Heart left ventricle (tissue), 16 donors: ENCODE results near the gene OGDH. TPM values are rescaled to one million over a fixed set of nuclear protein-coding genes. Genes with fewer than 3 reads are reported as not detected.

Source experiments
- ATAC-seq, 4 donors: fragments of 200-7000 bp; cut with Tn5 transposase; one replicate each; pipeline ENCODE4 v1.9.1; 2020 to 2022; ENCODE audit warnings: moderate library complexity in 4 of 4, mild to moderate bottlenecking in 3 of 4, moderate number of reproducible peaks in 1 of 4
- DNase-seq, 5 donors: peaks; one replicate each; pipeline ENCODE4 v3.0.0-alpha.2; 2020
- H3K27ac ChIP-seq, 12 donors: fragments of 200-600 bp; sonication (generic) in 4 of 12; one replicate each; pipeline versions ENCODE4 v1.5.0 to v1.8.0; 2016 to 2022; ENCODE audit warnings: mild to moderate bottlenecking in 2 of 12
- H3K27me3 ChIP-seq, 9 donors: fragments of 200-600 bp; sonication (generic) in 2 of 9; one replicate each; pipeline versions ENCODE4 v1.5.1 to v1.8.0; 2016 to 2022; ENCODE audit warnings: mild to moderate bottlenecking in 3 of 9
- H3K36me3 ChIP-seq, 9 donors: fragments of 200-600 bp; sonication (generic) in 2 of 9; one replicate each; pipeline versions ENCODE4 v1.5.0 to v1.8.0; 2018 to 2022; ENCODE audit warnings: mild to moderate bottlenecking in 2 of 9
- H3K4me1 ChIP-seq, 12 donors: fragments of 200-600 bp; sonication (generic) in 4 of 12; one replicate each; pipeline versions ENCODE4 v1.5.0 to v1.8.0; 2016 to 2022; ENCODE audit warnings: mild to moderate bottlenecking in 3 of 12
- H3K4me3 ChIP-seq, 12 donors: fragments of 200-600 bp; sonication (generic) in 4 of 12; one replicate each; pipeline versions ENCODE4 v1.5.0 to v1.8.0; 2017 to 2022; ENCODE audit warnings: mild to moderate bottlenecking in 9 of 12, moderate library complexity in 4 of 12
- H3K9me3 ChIP-seq, 12 donors: fragments of 200-600 bp; sonication (generic) in 4 of 12; one replicate each; pipeline versions ENCODE4 v1.5.0 to v1.8.0; 2016 to 2022; ENCODE audit warnings: mild to moderate bottlenecking in 1 of 12
- POLR2A ChIP-seq, 2 donors: fragments of 450-650 bp; IDR thresholded peaks; one replicate each; pipeline ENCODE4 v1.6.1; 2017; ENCODE audit warnings: antibody characterized with exemption in 2 of 2, mild to moderate bottlenecking in 2 of 2, moderate library complexity in 2 of 2
- WGBS, 4 donors: extraction: QIAGEN DNeasy Blood & Tissue Kit in 2 of 4; methylation state at CpG; one replicate each; pipeline versions ENCODE4 v1.1.5 to v1.1.7; 2013 to 2018; 5-methylcytosine and 5-hydroxymethylcytosine counted together
- intact Hi-C, 10 donors: fragments of 100-400 bp; cut with DNase I; formaldehyde crosslinking; loops; one replicate each; pipeline versions ENCODE4 v1.11.1 to v1.14.2; 2022
- polyA plus RNA-seq, 2 donors: library from polyadenylated mRNA; stranded (reverse); fragments of 200-250 nt; gene quantifications; one replicate each; pipeline ENCODE4 v1.2.3, GENCODE V29; 2013
- total RNA-seq, 9 donors: library from RNA; depleted of rRNA in 2 of 9; stranded (reverse); fragments of >200 nt in 2 of 9; fragmentation: NEBNext Ultra II Directional in 3 of 9; extraction: Animal tissue kit (Norgen Biotek cat#: 25700) in 3 of 9; gene quantifications; one replicate each; pipeline versions ENCODE4 v1.1.0 to v1.2.4, GENCODE V29; 2016 to 2023
- TF ChIP-seq, protein P1 (sequence below), 12 donors: fragments of 200-600 bp; sonication (generic) in 4 of 12; IDR thresholded peaks; one replicate each; pipeline versions ENCODE4 v1.5.0 to v1.8.0; 2018 to 2022; ENCODE audit warnings: antibody characterized with exemption in 12 of 12, mild to moderate bottlenecking in 5 of 12
- donor health status: ischemic (EF 13 %, LVEDD 7.1; RV severe dilation, severe dysfunction).
- donor health status: healthy with polysubstance abuse.
- donor health status: DM: no; HTN: yes; CAD: no.
- donor health status: DM: no; HTN: no; CAD: no.
- donor health status: ischemic (EF 25% LVEDD 6.9; RV normal size, moderate dysfunction).
- donor health status: ischemic (EF 25% LVEDD 5.7; RV mildly dilated, moderate dysfunction).
- donor health status: healthy.
- donor health status: DM: yes; HTN: yes; CAD: no.
- donor health status: ischemic (EF 35%, LVEDD 5.7; RV mildly dilated, moderate dysfunction).
- donor health status: nonischemic (EF 11% LVEDD 7.7; RV severe dilation, severe dysfunction).
- donor health status: DM: yes; HTN: yes; CAD: no.
- donor health status: PGD.
- donor health status: ischemic (EF 29% LVEDD 5.4; RV normal size, mild dysfunction).
- donor health status: nonischemic (EF 23%, LVEDD 6.1; RV moderate dilation, normal function).

The OGDH gene
- total and polyA plus RNA-seq, 11 donors: 247 to 789 (median 633) TPM

DNA sequence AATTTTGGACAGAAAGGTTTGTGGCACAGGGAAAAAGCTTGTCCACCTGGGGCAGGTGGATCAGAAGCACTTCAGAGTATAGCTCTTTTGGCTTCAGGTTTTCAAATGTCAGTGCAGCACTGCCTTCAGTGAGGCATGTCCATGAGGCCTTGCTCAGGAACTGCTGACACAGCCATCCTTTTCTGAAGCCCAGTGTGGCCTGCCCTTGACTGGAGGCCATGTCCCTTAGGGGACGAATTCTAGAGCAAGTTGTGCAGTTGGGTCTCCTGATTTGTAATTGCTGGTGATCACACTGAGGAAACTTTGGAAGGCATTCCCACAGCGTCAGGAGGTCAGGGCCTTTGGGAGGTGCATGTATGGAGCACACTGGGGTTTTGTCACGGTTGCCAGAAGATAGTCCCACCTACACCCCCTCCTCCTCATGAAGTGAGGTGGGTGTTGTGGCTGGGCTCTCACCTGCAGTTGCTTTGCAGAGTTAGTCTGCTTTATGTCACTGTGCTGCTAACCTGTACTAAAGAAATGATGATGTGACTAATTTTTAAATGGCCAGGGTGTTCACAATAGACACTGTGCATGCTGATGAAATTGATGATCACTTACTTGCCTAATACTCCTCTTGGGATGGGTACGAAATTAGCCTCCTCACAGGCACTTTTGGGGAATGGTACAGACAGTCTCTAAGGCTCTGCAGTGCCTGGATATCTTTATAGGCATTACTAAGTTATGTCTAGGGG, 41.7 kb downstream of the OGDH start:
- H3K36me3 ChIP-seq: peaks cover 0 to 81% (median 58%) of the 10 kb centered on the region in 9 donors
- peak overlapping the region in 6 of 12 donors; percentile 1 to 90 (median 16) for H3K27ac ChIP-seq
- H3K4me3 ChIP-seq: no peak overlapping the region
- 77 to 82% (median 80%) methylated on average over 4 of the region's 4 CpGs for WGBS, 4 donors
- H3K9me3 ChIP-seq: no peaks in the 10 kb centered on the region
- intact Hi-C loops: no loop called here
- TF ChIP-seq, protein P1, sequence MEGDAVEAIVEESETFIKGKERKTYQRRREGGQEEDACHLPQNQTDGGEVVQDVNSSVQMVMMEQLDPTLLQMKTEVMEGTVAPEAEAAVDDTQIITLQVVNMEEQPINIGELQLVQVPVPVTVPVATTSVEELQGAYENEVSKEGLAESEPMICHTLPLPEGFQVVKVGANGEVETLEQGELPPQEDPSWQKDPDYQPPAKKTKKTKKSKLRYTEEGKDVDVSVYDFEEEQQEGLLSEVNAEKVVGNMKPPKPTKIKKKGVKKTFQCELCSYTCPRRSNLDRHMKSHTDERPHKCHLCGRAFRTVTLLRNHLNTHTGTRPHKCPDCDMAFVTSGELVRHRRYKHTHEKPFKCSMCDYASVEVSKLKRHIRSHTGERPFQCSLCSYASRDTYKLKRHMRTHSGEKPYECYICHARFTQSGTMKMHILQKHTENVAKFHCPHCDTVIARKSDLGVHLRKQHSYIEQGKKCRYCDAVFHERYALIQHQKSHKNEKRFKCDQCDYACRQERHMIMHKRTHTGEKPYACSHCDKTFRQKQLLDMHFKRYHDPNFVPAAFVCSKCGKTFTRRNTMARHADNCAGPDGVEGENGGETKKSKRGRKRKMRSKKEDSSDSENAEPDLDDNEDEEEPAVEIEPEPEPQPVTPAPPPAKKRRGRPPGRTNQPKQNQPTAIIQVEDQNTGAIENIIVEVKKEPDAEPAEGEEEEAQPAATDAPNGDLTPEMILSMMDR (IDR thresholded peaks at IDR 0.05): no peak
- no peak for TF ChIP-seq POLR2A (IDR thresholded peaks at IDR 0.05)
- ATAC-seq: no peak
- DNase-seq: no peak
- H3K4me1 ChIP-seq: peaks cover 0 to 49% (median 11%) of the 10 kb centered on the region in 12 donors
- no peaks in the 10 kb centered on the region for H3K27me3 ChIP-seq

DNA sequence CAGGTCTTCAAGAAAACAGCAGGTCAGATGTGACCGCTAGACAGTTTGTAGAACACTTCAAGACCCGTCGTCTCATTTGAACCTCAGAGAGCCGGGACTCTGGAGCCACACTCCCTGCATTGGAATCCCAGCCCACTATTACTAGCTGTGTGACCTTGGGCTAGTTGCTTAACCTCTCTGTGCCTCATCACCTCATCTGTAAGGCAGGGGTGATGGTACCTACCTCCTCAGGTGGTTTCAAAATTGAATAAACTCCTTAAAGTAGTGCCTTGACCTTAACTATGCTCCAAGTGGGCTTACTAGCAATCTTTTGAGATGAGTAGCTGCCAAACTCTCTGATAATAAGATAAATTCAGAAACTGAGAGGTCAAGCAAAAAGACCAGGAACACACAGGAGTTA, 43.8 kb downstream of the OGDH start:
- 81 to 99% (median 89%) methylated on average over 4 of the region's 4 CpGs for WGBS, 4 donors
- H3K27ac ChIP-seq: peak overlapping the region; percentile 48 to 90 (median 79)
- TF ChIP-seq POLR2A (IDR thresholded peaks at IDR 0.05): no peak
- TF ChIP-seq, protein P1 (IDR thresholded peaks at IDR 0.05): no peak
- H3K9me3 ChIP-seq: no peaks in the 10 kb centered on the region
- H3K27me3 ChIP-seq: no peaks in the 10 kb centered on the region
- ATAC-seq (no peak), DNase-seq (no peak)
- intact Hi-C loops: loop anchor here in 2 of 10 donors (5.0 kb wide), 1 partner anchor 43 kb away; the partner anchor contains the start of gene OGDH (in 2 of the 2)
- peaks cover 0 to 99% (median 74%) of the 10 kb centered on the region in 9 donors for H3K36me3 ChIP-seq
- H3K4me3 ChIP-seq: no peak overlapping the region
- H3K4me1 ChIP-seq: peaks cover 0 to 39% (median 13%) of the 10 kb centered on the region in 12 donors

DNA sequence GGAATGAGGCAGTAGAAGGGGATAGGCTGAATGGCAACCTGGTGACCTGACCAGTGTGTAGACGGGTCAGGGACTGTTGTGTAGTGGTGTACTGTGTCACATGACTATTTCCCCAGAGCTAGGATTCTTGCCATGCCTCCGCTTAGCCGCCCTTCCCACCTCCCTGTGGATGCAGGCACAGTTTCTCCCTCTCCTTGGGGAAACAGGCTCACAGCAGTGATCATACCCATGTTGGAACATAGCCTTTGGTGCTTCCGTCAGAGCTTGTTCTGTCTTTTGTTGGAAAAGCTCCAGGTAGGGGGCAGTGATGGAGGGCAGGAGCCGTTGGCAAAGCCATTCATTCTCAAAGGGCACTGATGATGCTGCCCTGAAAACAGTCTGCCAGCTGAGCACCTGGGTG, 44.3 kb downstream of the OGDH start:
- Histone ChIP-seq H3K27ac (peak overlapping the region; percentile 48 to 90 (median 79)), H3K4me1 (peaks cover 0 to 38% (median 12%) of the 10 kb centered on the region in 12 donors), H3K9me3 (no peaks in the 10 kb centered on the region), H3K27me3 (no peaks in the 10 kb centered on the region), H3K4me3 (no peak overlapping the region), H3K36me3 (peaks cover 0 to 98% (median 78%) of the 10 kb centered on the region in 9 donors)
- peak in 4 of 5 donors; percentile 67 to 87 (median 73) for DNase-seq
- no peak for TF ChIP-seq POLR2A (IDR thresholded peaks at IDR 0.05)
- TF ChIP-seq, protein P1 (IDR thresholded peaks at IDR 0.05): peak in 1 of 12 donors; percentile 8
- peak; percentile 88 to 94 (median 92) for ATAC-seq
- intact Hi-C loops: loop anchor here in 2 of 10 donors (5.0 kb wide), 1 partner anchor 43 kb away; the partner anchor contains the start of gene OGDH (in 2 of the 2)
- WGBS, 4 donors: 38 to 54% (median 48%) methylated on average over 5 of the region's 5 CpGs

DNA sequence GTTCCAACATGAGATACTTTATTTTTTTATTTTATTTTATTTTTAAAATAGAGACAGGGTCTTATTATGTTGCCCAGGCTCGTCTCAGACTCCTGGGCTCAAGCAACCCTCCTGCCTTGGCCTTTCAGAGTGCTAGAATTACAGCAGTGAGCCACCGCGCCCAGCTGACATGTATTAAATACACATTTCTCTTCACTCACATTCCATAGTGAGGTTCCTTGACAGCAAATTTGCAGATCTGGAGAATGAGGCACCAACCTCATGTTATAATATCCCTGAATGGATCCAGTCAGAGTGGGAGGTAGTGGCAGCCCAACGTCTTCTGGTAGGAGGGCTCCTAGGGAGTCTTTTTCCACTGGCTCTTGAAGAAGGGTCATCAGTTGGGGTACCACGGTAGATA, 46.1 kb downstream of the OGDH start:
- Histone ChIP-seq H3K4me3 (no peak overlapping the region), H3K9me3 (no peaks in the 10 kb centered on the region), H3K27ac (peak overlapping the region in 9 of 12 donors; percentile 24 to 90 (median 73)), H3K4me1 (peaks cover 0 to 38% (median 12%) of the 10 kb centered on the region in 12 donors), H3K36me3 (peaks cover 0 to 98% (median 79%) of the 10 kb centered on the region in 9 donors), H3K27me3 (no peaks in the 10 kb centered on the region)
- DNase-seq (no peak), ATAC-seq (no peak)
- intact Hi-C loops: loop anchor here in 2 of 10 donors (5.0 kb wide), 1 partner anchor 45 kb away; the partner anchor contains the start of gene OGDH (in 2 of the 2)
- WGBS, 4 donors: 93 to 96% (median 95%) methylated on average over 5 of the region's 5 CpGs
- TF ChIP-seq, protein P1 (IDR thresholded peaks at IDR 0.05): no peak
- no peak for TF ChIP-seq POLR2A (IDR thresholded peaks at IDR 0.05)
